HG02973 (cell line): ENCODE measurements around the gene TMEM132D.
"Not testable (repeated sequence)": the region's sequence is repeated elsewhere in the genome, so short reads cannot be mapped to it uniquely, and the experiment has no call there.

Experiments
- ATAC-seq: cut with Tn5 transposase; IDR thresholded peaks from one replicate; pipeline ENCODE4 v1.9.1; 2021; ENCODE audit warnings: moderate library complexity; ENCODE audit not compliant: unreplicated experiment

TMEM132D gene

GRCh38 chr12:129079719-129080118, 824.1 kb downstream of the TMEM132D start:
- no peak for ATAC-seq

DNA sequence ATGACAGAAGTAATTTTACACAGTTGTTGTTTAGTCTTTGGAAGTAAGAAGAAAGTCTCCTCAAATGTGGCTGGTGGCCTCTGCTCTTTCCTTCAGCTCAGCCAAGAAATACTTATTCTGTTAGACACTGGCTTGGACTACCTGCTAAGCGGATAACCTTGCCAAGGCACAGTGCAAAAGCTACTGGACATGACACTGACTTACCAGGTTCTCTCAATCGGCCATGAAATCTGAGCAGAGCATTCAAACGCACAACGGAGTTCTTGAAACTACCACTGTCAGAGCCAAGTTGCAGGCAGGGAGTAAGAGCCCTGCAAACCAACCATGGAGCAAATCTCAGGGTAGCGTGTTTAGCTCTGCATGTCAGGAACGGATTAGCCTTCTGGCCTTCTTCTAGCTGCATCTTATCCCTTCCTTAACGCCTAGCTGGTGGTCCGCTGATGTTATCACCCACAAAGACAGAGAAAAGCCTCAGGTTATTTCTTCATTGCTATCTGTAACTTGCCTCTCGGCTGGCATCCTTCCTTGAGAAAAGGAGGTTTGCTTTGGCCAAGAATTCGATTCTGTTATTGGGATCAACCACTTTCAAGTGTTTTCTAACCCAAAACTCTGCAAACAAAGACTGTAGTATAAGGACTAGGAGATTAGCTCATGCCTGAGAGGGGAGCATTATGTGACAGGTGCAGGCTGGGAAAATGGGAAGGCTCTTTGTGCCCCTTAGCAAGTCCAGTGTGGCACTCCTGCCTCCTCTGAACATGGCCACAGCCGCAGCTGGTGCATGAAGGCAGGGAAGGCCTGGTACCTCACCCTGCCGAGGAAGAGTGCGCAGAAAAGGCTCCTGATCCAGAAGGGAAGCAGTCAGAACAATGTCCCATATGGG, 827.1 kb downstream of the TMEM132D start:
- ATAC-seq, result no peak

DNA sequence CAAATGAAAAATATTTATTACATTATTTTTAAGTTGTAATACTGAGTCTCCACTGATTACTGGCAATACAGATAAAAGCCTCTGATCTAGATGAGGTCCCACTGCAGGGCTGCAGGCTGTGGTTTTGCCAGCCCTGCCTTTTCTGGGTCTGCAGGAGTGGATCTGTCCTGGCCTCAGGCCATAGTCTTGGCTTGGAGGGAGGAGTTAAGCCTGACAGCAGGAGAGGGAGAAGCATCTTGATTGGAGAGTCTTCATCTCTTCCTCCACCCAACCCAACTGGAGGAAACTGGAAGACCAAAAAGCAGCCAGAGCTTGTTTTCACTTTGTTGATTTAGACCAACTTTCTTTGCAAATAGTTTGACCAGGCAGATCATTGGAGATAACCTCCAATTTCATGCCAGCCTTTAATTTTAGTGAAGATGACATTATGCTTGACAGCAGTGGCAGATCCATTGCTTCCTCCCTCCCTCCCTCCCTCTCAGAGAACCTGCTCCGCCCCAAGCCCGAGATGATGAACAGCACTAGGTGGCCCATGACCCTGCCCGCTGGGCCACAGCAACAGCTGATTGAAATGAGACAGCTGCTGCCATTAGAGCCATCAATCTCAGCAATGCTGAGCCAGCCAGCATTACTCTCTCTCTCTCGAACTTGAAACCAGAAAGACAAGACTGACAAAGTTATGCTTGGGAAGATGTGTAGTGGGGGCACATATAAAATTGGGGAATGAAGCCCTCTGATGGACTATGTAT, 828.2 kb downstream of the TMEM132D start:
- no peak for ATAC-seq

GRCh38 chr12:129074379-129074778, 829.4 kb downstream of the TMEM132D start:
- no peak for ATAC-seq

- no peak for ATAC-seq
Observed at GRCh38 chr12:129073157-129073915, 830.5 kb downstream of the TMEM132D start.

DNA sequence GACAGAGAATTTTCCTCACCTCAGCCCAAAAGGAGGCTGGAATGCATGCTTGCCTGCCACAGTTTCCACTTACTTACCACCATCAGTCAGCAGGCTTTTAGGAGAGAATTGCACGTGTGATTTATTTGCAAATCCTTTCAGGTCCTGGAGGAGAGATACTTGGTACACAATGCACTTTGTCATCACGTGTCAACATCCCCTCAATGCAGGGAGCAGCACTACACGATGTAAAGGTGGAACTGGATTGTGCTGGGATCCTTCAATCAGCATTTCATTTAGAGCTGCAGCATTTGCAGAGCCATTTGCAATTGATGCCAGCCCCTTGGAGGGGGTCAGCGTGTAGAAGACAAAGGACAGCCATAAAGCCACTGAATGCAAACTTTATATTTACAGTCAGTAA, 832.5 kb downstream of the TMEM132D start:
- ATAC-seq, result no peak

DNA sequence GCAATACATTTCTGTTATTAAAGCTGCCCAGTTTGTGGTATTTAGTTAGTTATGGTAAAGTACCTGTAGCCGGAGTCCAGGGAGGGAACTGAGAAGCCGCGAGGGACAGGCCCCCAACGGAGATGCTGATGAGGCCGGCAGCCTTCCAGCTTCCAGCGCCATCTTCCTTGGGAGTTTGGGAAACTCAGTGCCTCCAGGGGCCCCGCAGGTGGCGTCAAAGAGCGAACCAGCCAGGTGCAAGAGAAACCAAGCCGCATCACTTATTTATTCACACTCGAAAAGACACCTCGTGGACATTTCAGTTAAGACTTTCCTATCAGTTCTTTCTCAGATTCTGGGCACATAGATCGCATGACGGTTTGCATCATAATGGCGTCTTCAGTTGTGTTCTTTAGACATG, 833.9 kb downstream of the TMEM132D start:
- no peak for ATAC-seq

DNA sequence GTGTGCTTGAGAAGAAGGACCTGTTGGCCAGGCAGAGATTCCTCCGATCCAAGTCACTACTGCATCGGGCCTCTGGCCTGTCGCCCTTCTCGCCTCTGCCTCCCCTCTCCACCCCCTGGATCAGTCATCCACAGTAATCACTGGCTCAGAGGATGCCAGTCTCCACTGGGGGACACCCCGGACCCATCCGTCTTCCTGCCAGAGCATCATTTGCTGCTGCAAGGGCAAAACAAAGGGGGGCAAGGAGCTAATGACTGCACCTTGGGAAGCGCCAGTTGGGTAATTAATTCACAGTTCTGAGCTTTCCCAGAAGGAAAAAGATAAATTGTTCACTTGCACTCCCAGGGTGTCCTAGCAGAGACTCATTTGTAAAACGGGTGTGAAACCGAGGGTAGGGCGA, 835.1 kb downstream of the TMEM132D start:
- ATAC-seq, result no peak

DNA sequence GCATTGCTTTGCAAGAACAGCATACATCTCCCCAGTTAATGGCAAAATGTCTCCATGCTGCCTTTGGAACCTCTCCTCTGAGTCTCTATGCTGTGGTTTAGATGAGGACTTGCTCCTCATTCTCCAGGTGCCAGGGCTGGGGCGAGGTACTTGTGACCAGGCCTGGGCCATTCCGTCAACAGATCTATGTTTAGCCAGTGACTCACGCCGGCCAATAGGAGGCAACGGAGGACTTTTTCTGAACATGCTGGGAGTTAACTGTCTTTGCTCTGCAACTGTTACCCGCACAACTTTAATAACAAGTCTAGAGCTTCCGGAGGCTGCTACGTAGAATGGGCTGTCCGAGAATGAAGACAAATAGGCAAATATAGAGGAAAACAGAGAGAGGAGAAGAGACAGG, 836.3 kb downstream of the TMEM132D start:
- no peak for ATAC-seq

DNA sequence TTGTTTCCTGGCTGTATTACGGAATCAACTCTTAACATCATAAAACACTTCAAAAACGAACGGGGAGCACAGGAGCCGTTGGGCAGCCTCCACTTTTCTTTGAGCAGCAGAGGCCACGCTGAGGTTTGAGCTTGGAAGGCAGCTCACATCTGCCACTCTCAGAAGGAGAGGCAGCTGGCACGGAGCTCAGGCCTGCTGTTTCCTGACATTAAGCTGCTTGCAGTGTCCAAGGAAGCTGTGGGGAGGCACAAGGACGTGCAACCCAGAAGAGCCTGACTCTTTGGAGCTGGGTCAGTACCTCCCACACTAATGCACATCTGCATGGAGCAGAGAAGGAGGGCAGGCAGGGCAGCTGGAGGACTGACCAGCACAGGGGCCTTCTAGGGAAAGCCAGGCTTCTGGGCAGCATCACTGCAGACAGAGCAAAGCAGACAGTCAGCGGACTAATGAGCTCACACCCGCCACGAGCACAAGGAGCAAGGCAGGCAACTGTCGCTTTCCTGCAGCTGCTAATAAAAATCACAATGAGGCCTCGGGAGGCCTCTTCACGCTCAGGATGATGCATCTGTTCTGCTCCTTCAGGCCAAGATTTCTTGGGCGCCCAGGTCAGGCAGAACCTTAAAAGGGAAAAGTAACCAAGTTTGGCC, 839.5 kb downstream of the TMEM132D start:
- ATAC-seq, result no peak

DNA sequence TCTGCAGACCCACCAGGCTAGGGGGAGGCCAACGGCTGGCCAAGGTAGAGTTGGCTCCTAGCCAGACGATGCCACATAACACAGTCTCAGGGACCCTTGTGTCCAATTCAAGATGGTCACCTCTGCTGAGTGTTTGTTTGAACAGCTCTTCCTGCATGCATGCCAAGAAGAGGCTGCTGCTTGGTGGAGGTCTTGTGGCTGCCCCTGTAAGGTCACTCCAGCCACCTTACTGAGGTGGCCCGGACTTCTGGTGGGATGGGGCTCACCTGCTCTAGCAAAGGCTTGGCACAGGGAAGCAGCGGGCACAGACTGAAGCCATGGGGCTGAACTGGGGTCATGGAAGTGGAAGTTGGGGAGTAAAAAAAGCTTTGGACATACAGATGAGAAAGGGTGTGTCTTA, 840.2 kb downstream of the TMEM132D start:
- ATAC-seq, result no peak

GRCh38 chr12:129053232-129053631, 850.6 kb downstream of the TMEM132D start:
- no peak for ATAC-seq

DNA sequence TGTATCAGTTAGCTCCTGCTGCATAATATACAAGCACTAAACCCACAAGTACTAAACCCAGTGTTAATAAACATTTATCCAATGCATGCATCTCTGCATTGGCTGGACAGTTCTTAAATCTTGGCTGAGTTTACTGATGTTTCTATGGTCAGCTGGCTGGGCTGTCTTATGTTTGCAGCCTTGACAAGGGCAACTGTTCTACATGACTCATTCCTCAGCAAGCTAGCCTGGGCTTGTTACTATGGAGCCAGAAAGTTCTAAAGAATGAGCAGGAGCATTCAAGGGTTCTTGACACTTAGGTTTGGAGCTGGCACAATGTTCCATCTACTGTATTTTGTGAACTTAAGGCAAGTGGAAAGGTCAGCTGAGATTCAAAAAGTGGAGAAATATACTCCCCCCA, 851.5 kb downstream of the TMEM132D start:
- no peak for ATAC-seq

DNA sequence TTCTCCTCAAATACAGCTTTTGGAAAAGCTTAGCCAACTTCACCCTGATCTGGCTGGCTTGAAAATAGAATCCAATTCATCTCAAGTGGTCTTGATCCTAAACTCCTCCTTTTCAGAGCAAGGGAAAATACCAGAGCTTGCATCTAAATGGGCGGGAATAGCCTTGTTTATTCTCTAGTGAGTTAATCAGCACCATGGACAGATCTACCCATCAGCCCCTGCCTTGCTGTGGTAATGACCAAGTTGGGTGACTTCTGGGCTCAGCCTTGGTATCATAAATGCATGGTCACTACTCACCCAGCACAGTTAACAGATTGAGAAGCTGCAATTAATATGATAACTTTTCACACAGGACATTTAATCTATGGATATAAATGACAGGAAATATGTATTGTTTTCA, 853.9 kb downstream of the TMEM132D start:
- no peak for ATAC-seq

GRCh38 chr12:129043334-129043733, 860.5 kb downstream of the TMEM132D start:
- not testable (repeated sequence) for ATAC-seq

DNA sequence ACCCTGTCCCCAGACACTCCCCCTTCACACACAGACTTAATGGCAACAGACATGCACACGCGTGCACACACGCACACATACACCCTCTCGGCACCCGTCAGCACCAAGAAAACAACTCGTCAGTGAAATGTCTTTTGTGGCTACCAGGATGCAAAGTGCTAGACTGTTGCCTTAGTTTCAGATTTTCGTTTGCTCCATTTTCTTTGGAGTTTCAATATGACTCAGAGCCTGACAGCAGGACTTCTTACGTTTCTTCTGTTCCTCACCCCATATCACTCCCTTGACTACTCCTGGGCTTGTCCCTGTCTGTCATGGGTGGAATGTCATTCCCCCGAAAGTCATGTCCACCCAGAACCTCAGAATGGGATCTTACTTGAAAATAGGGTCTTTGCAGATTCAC, 867.7 kb downstream of the TMEM132D start:
- no peak for ATAC-seq

DNA sequence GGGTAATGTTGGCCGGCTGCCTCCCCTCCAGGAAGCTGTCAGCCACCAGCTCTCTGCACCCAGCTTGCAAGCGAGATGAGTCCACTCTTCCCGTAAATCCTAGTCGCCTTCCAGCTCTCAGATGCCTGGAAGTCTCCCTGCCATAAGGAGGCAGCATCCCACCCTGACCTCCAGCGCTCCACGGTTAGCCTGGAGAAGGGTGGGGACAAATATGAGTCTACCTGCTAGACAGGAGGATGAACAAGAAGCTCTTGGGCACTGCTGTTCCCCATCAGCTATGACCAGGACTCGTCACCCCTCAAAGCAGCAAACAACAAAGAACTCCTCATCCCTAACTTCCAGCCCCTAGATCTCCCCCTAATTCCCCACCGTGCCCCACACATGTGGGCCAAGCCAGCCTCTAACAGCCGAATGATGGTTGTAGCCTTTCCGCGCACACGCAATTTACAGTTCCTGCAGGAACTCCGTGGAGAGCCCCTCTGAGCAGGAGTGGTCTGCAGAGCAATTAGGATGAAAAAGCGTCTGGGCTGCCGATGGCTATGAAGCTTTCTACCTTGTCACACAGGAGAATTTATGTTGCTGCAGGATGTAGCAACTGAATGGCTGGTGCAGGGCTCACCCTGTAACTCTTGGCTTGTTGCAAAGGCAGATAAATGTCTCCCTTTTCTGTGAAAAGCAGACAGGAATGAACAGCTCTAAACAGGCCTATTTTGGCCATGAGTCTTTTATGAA, 869.1 kb downstream of the TMEM132D start:
- ATAC-seq, result no peak

- no peak for ATAC-seq
Observed at GRCh38 chr12:129028844-129029243, 875.0 kb downstream of the TMEM132D start.

- ATAC-seq, result no peak
Observed at GRCh38 chr12:129025055-129025454, 878.8 kb downstream of the TMEM132D start.
